Effector CD8-positive, alpha-beta T cell (primary cell): ENCODE measurements around the gene TBC1D19.
"Not testable (repeated sequence)": the region's sequence is repeated elsewhere in the genome, so short reads cannot be mapped to it uniquely, and the experiment has no call there.

ENCODE experiments used
- DNase-seq: peaks from one replicate; lab custom pipeline; 2025; lab: John Stamatoyannopoulos, UW

The TBC1D19 gene

GRCh38 chr4:26601204-26601603 lies 17.3 kb downstream of the TBC1D19 start:
- DNase-seq, result no peak

- DNase-seq, result no peak
These were observed 23.9 kb downstream of the TBC1D19 start for GRCh38 chr4:26607776-26608175.

DNA sequence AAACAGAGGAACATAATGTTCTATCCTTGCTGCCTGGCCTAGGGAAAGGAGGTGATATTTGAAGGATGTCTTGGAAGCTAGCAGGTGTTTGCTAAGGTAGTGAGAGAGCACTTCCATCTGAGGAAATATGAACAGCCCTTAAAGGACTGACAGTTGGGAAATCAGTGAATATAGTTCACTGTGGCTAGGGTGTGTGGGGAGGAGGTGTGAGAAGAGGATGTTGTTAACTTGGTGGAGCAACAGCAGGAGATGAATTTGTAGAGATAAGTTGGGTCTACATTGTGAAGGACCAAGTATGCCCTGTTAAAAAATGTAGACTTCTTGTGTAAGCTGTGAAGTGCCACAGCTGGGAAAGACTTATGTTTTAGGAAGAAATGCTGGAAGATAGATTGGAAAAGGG lies 25.5 kb downstream of the TBC1D19 start:
- no peak for DNase-seq

GRCh38 chr4:26609868-26610267 lies 26.0 kb downstream of the TBC1D19 start:
- DNase-seq, result no peak

- no peak for DNase-seq
These were observed 27.5 kb downstream of the TBC1D19 start for GRCh38 chr4:26611372-26611771.

- no peak for DNase-seq
These were observed 28.0 kb downstream of the TBC1D19 start for GRCh38 chr4:26611885-26612284.

- no peak for DNase-seq
These were observed 29.4 kb downstream of the TBC1D19 start for GRCh38 chr4:26613237-26613636.

GRCh38 chr4:26613735-26614134 lies 29.9 kb downstream of the TBC1D19 start:
- DNase-seq, result no peak

GRCh38 chr4:26619784-26620183 lies 35.9 kb downstream of the TBC1D19 start:
- no peak for DNase-seq

- no peak for DNase-seq
These were observed 37.5 kb downstream of the TBC1D19 start for GRCh38 chr4:26621366-26621765.

GRCh38 chr4:26622913-26623312 lies 39.0 kb downstream of the TBC1D19 start:
- no peak for DNase-seq

DNA sequence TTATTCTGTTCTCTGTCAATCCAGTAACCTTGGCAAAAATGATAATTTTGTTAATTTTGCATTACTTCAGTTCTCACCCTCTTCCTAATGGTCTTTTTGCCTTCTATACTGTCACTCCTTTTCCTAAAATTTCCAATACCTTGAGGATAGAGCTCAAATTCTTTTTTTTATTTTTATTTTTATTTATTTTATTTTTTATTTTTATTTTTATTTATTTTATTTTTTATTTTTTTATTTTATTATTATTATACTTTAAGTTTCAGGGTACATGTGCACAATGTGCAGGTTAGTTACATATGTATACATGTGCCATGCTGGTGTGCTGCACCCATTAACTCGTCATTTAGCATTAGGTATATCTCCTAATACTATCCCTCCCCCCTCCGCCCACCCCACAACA lies 42.8 kb downstream of the TBC1D19 start:
- not testable (repeated sequence) for DNase-seq

DNA sequence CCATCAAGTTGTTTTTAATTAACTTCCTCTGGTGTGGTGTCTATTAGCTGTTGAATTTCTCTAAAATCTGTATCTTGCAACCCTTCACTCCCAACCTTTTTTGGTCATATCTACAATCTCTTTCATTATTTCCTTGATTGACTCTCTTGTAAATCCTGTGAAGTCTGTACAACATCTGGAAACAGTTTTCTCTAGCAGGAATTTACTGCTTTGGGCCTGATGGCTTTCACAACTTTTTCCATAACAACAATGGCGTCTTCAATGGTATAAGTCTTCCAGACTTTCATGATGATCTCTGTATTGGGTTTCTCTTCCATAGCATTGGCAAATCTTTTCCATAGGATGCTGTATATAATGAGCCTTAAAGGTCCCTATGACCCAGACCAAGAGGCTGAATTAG lies 49.0 kb downstream of the TBC1D19 start:
- DNase-seq, result no peak

DNA sequence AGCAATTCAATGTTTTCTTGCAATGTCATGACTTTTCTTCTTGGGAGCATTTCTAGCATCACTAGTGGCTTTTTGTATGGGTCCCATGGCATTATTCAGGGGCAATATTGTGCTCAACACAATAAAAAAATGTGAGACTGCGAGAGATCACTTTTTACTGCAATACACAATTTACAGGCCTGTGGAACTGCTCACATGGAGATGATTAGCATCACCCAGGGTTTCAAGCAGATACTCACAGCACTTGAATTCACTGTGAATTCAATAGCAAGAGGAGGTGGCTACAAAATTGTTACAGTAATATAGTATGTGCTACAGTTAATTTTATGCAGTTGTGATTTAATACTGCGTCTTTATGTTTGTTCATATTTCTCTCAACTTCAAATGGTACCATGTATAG lies 50.4 kb downstream of the TBC1D19 start:
- DNase-seq, result no peak

GRCh38 chr4:26636458-26636857 lies 52.6 kb downstream of the TBC1D19 start:
- no peak for DNase-seq

- not testable (repeated sequence) for DNase-seq
These were observed 56.8 kb downstream of the TBC1D19 start for GRCh38 chr4:26640639-26641038.

DNA sequence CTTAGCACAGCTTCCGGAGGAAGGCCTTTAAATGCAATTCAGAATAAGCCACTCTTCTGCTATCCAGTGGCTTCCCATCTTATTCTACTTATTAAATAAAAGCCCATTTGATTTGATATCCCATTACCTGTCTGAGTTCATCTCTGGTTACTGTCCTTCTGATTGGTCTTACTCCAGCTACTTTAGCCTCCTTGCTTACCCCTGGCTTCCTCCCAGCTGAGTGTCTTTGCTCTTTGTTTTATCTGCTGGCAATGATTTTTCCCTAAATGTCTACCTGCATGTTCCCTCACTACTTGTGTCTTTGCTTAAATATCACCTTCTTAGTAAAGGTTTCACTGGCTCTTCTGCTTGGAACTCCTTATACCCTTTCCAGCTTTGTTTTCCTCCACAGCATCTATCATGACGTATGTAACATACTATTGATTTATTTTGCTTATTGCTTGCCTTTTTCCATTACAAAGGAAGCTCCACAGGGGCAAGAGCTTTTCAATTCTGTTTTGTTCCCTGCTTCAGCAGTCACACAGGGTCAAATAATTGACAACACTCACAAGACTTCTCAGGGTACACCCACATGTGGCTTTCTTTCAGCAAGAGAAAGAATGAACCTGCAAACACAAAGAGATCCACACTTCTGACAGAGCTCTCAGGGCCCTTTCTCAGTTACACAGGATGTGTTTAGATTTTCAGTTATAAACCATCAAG lies 63.8 kb downstream of the TBC1D19 start:
- DNase-seq, result no peak

GRCh38 chr4:26648260-26648659 lies 64.4 kb downstream of the TBC1D19 start:
- DNase-seq, result no peak

DNA sequence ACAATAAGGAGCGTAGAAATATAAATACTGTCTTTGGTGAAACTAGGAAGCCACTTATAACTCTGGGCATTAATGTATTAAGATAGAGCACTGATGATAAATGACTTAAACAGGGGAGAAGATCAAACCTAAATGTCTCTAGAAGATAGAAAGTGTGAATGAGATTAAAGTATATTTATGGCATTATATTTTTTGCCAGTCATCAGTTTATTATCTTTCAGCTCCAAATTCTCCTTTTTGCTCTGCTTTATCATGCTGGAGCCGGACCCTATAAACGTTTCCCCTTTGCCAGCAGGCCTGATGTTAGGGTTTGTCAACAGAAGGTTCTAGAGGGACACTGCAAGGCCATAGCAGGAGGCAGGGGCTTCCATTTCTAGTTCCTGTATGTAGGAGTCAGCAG lies 76.4 kb downstream of the TBC1D19 start:
- no peak for DNase-seq

- no peak for DNase-seq
These were observed 80.0 kb downstream of the TBC1D19 start for GRCh38 chr4:26663888-26664287.

DNA sequence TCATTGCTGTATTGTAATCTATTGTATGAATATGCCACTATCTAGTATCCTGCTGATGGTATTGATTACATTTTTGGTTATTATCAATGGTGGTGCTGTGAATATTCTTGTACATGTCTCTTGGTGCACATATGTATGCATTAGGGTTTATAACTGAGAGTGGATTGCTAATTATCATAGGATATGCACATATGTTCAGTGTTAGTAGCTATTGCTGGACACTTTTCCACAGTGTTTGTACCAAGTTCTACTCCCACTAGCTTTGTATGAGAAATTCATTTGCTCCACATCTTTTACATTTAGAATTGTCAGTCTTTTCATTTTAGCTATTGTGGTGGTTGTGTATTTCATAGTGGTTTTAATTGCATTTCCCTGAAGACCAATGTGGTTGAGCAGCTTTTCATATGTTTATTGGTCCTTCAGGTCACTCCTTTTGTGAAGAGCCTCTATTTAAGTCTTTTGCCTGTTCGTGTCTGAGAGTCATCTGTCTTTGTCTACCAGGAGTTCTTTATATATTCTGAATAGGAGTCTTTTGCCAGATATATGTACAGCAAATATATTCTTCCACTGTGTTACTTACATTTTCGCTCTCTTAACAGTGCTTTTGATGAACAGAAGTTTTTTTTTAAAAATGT lies 87.1 kb downstream of the TBC1D19 start:
- no peak for DNase-seq

DNA sequence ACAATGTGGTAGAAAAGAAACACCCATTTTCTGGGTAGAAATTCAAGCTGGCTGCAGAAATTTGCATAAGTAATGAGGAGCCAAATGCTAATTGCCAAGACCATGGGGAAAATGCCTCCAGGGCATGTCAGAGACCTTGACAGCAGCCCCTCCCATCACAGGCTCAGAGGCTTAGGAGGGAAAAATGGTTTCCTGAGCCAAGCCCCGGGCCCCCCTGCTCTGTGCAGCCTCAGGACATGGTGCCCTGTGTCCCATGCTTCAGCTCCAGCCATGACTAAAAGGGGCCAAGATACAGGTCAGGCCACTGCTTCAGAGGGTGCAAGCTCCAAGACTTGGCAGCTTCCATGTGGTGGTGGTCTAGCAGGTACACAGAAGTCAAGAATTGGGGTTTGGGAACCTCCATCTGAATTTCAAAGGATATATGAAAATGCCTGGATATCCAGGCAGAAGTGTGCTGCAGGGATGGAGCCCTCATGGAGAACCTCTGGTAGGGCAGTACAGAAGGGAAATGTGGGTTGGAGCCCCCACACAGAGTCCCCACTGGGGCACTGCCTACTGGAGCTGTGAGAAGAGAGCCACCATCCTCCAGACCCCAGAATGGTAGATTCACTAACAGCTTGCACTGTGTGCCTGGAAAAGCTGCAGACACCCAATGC lies 95.3 kb downstream of the TBC1D19 start:
- DNase-seq, result not testable (repeated sequence)

DNA sequence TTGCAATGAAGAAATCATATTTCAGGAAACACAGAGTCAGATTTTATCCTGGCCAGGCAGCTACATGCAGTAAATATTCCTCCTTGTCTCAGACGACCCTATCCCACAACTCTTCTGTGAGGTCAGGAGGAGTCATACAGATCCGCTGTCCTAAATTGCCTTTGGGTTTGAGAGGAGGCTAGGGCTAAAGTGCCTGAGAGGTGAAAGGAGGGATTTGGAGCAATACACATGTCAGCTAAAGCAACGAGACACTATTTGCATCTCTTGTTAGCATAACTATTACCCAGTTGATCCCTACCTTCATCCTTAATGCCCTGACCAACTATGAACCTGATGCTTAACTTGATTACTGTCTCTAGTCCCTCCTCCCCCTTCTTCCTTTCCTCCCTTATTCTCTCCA lies 98.6 kb downstream of the TBC1D19 start:
- no peak for DNase-seq
